ENCODE measurements around the gene CST3.

CST3 gene

DNA sequence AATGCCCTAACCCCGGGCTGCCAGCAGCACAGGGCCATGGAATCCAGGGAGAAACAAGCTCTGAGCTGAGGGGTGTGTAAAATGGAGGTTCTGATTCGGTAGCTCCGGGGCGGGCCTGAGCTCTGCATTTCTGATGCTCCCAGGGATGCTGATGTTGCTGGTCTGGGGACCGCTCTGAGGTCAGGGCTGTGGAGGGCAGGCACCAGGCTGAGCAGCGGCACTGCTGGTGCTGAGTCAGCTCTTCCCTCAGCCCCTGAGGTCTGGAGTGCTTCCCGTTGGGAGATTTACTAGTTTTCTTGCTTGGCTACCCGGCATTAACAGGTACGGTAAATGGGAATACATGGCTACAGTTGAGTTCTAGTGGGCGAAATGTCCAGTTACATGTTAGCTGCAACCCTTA, 18.6 kb upstream of the CST3 start:
- peaks cover 13% of the 10 kb centered on the region; the same call in 1 of the 2 replicates for H3K4me1 ChIP-seq (ENCODE audit: insufficient read depth, low read length)
- H3K9ac ChIP-seq (ENCODE audit: low read depth, low read length): no peak overlapping the region; the same call in 1 of the 2 replicates
- no peaks in the 10 kb centered on the region for H3K36me3 ChIP-seq (ENCODE audit: insufficient read depth, low read length)
- H3K9me3 ChIP-seq (ENCODE audit: control insufficient read depth, insufficient read depth, low read length): no peaks in the 10 kb centered on the region

DNA sequence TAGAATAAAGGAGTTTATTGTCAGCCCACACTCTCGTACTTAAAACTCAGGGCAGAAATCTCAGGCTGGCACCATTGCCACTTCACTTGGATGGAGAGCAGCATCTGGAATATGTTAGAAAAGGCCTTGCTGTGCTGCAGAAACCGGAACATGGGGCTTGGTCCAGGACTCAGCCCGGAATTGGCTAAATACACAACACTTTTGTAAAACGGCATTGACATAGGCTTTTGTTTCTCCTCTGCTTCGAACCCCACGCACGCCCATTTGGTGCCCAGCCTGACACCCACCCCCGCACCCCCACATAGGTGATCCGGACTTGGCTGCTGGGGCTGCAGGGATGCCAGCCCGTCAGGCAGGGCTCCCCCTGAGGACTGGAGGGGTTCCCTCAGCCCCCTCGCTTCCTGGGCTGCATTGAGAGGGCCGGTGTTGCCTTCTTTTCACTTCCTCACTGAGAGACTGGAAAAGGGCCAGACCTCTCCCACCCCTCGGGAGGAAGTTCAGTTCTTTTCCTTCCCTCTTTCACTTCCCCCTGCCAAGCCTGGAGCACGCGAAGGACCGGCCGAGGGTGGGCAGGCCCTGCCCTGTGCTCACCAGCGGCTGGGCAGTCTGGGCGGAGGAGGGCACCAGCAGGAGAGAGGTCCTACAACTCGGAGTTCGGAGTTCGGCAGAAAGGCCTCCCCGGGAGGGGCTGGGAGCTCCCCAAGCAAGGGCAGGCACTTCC, 17.9 kb upstream of the CST3 start:
- Histone ChIP-seq H3K9me3 (ENCODE audit: control insufficient read depth, insufficient read depth, low read length) (no peaks in the 10 kb centered on the region), H3K9ac (ENCODE audit: low read depth, low read length) (no peak overlapping the region; the same call in 1 of the 2 replicates), H3K4me1 (ENCODE audit: insufficient read depth, low read length) (peaks cover 13% of the 10 kb centered on the region; the same call in 1 of the 2 replicates), H3K36me3 (ENCODE audit: insufficient read depth, low read length) (no peaks in the 10 kb centered on the region)

DNA sequence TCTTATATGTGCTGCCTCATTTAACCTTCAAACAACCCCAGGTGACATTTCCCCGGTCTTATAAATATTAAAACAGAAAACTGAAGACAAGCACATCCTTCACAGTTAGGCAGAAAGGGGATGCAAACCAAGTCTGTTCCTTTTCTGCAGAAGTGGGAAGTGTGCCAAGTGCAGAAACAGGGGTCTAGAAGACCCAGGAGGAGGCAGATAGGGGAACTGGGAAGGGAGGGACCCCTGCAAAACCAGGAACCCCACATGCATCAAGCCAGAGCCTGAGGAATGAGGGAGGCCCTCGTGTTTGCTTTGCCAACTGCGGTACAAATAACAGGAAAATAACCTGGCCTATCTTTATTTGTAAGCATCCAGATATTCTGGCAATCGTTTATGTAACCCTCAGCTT, 17.0 kb upstream of the CST3 start:
- H3K9ac ChIP-seq (ENCODE audit: low read depth, low read length): no peak overlapping the region
- no peaks in the 10 kb centered on the region for H3K36me3 ChIP-seq (ENCODE audit: insufficient read depth, low read length)
- peaks cover 13% of the 10 kb centered on the region; the same call in 1 of the 2 replicates for H3K4me1 ChIP-seq (ENCODE audit: insufficient read depth, low read length)
- H3K9me3 ChIP-seq (ENCODE audit: control insufficient read depth, insufficient read depth, low read length): no peaks in the 10 kb centered on the region

DNA sequence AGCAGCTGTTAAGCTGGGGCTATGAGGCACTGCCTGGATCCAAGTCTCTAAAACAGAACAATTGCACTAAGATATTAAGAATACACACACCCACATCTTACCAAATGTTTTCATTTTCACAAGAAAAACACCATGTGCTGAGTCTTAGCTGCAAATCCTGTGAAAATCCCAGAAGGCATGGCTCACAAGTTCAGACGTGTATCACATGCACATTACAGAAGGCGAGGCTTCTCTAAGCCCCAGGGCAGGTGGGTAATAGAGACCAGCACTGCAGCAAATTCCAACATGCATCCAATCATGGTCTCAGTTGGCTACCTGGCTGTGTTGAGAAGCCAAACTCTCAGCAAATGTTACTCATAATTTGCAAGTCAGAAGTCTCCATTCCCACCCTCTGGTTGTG, 16.2 kb upstream of the CST3 start:
- H3K4me1 ChIP-seq (ENCODE audit: insufficient read depth, low read length): peaks cover 10% of the 10 kb centered on the region; the same call in 1 of the 2 replicates

DNA sequence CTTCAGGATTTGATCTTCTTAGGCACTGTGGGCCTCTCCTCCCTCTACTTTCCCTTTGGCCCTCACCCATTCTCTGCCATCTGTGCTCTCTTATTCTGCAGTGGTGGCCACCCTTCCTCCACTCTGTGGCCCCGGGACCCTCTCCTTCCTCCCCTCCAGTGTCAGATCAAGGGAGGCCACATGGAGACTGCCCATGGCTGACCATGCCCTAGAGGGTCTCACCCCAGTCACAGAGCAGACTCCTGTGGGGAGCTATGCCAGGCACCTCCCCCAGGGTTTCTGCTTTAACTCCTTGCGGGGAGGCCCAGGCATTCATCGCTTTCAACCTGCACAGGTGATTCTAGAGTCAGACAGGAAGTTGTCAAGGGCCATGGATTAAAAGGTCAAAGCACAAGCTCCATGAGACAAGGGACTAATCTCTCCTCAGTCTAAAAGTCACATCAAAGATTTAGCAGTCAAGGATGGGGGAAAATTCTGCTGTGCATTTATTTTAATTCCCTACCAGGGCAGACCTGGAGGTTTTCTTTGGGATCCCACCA, 15.7 kb upstream of the CST3 start:
- Histone ChIP-seq H3K9ac (ENCODE audit: low read depth, low read length) (no peak overlapping the region), H3K36me3 (ENCODE audit: insufficient read depth, low read length) (no peaks in the 10 kb centered on the region), H3K9me3 (ENCODE audit: control insufficient read depth, insufficient read depth, low read length) (no peaks in the 10 kb centered on the region), H3K4me1 (ENCODE audit: insufficient read depth, low read length) (peaks cover 5% of the 10 kb centered on the region; the same call in 1 of the 2 replicates)

More for the DNA sequence above, 16.2 kb upstream of the CST3 start:
- no peak overlapping the region for H3K9ac ChIP-seq (ENCODE audit: low read depth, low read length)
- no peaks in the 10 kb centered on the region for H3K36me3 ChIP-seq (ENCODE audit: insufficient read depth, low read length)
- H3K9me3 ChIP-seq (ENCODE audit: control insufficient read depth, insufficient read depth, low read length): no peaks in the 10 kb centered on the region

DNA sequence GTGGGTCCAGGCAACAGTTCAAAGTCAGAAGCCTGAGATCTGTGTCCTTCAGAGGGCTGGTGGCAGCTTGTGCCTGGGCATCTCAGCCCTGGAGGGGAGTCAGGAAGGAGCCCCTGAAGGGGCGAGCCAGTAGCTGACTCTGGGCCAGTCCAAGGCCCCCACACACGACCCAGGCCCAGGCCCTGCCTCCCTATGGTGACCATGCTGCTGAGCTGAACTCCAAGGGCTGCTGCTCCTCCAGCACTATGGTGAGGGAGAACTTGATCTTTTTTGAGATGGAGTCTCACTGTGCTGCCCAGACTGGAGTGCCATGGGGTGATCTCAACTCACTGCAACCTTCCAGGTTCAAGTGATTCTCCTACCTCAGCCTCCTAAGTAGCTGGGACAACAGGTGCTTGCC, 15.2 kb upstream of the CST3 start:
- Histone ChIP-seq H3K4me1 (ENCODE audit: insufficient read depth, low read length) (0 out of 2 replicates have a peak, but pooled peaks cover 2% of the 10 kb centered on the region), H3K36me3 (ENCODE audit: insufficient read depth, low read length) (no peaks in the 10 kb centered on the region), H3K9me3 (ENCODE audit: control insufficient read depth, insufficient read depth, low read length) (no peaks in the 10 kb centered on the region), H3K9ac (ENCODE audit: low read depth, low read length) (no peak overlapping the region)

DNA sequence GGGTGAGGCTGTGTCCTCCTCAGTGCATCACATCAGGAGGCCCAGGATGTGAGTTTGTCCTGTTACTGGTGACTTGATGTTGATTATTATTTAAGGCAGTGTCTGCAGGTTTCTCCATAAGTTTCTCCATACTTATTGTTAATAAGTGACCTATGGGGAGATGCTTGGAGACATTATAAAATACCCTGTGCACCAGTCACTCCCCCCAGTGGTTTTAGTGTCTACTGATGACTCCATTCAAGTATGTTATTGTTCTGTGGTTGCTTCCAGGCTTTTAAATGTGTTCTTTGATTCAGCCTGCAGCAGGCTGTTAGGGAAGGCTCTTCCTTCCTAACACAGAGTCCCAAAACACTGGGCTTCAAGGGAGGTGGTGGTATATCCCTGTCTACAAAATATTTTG, 14.6 kb upstream of the CST3 start:
- H3K4me1 ChIP-seq (ENCODE audit: insufficient read depth, low read length): no peaks in the 10 kb centered on the region
- H3K9ac ChIP-seq (ENCODE audit: low read depth, low read length): no peak overlapping the region
- no peaks in the 10 kb centered on the region for H3K36me3 ChIP-seq (ENCODE audit: insufficient read depth, low read length)

DNA sequence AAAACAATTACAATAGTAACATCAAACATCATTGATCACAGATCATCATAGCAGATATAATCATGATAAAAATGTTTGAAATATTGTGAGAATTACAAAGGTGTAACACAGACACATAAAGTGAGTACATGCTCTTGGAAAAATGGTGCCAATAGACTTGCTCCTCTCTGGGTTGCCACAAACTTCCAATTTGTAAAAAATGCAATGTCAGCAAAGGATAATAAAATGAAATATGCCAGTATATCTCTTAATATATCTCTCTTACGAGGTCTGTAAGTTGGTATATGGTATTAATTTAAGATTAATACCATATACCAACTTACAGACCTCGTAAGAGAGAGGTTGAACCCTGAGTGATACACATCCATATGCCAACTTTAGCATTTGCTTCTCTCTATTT, 13.4 kb upstream of the CST3 start:
- H3K9me3 ChIP-seq (ENCODE audit: control insufficient read depth, insufficient read depth, low read length): no peaks in the 10 kb centered on the region
- no peak overlapping the region for H3K9ac ChIP-seq (ENCODE audit: low read depth, low read length)
- no peaks in the 10 kb centered on the region for H3K4me1 ChIP-seq (ENCODE audit: insufficient read depth, low read length)
- no peaks in the 10 kb centered on the region for H3K36me3 ChIP-seq (ENCODE audit: insufficient read depth, low read length)

More for the DNA sequence above, 14.6 kb upstream of the CST3 start:
- no peaks in the 10 kb centered on the region for H3K9me3 ChIP-seq (ENCODE audit: control insufficient read depth, insufficient read depth, low read length)

DNA sequence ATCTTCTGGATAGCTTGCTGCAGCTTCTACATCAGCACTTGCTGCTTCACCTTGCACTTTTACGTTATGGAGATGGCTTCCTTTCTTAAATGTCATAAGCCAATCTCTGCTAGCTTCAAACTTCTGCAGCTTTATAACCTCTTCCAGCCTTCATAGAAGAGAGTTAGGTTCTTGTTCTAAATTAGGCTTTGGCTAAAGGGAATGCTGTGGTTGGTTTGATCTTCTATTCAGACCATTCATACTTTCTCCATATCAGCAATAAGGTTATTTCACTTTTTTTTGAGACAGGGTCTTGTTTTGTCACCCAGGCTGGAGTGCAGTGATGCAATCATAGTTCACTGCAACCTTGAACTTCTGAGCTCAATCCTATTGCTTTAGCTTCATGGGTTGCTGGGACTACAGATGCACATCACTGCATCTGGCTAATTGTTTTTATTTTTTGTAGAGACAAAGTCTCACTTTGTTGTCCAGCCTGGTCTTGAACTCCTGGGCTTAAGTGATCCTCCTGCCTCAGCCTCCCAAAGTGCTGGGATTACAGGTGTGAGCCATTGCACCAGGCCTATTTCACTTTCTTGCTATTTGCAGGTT, 12.2 kb upstream of the CST3 start:
- H3K4me1 ChIP-seq (ENCODE audit: insufficient read depth, low read length): no peaks in the 10 kb centered on the region
- no peaks in the 10 kb centered on the region for H3K36me3 ChIP-seq (ENCODE audit: insufficient read depth, low read length)
- no peak overlapping the region for H3K9ac ChIP-seq (ENCODE audit: low read depth, low read length)
- H3K9me3 ChIP-seq (ENCODE audit: control insufficient read depth, insufficient read depth, low read length): no peaks in the 10 kb centered on the region

DNA sequence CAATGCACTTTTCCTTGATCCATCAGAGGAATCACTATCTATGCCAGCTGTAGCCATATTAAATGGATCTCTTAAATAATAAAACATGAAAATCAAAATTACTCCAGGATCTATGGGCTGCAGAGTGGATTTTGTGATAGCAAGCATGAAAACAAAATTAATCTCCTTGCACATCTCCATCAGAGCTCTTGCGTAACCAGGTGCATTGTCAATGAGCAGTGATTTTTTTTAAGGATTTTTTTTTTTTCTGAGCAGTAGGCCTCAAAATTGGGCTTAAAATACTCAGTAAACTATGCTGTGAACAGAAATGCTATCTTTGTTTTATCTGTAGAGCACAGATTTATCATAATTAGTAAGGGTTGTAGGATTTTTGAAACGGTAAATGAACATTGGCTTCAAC, 11.5 kb upstream of the CST3 start:
- no peak overlapping the region for H3K9ac ChIP-seq (ENCODE audit: low read depth, low read length)
- H3K4me1 ChIP-seq (ENCODE audit: insufficient read depth, low read length): no peaks in the 10 kb centered on the region
- no peaks in the 10 kb centered on the region for H3K9me3 ChIP-seq (ENCODE audit: control insufficient read depth, insufficient read depth, low read length)
- no peaks in the 10 kb centered on the region for H3K36me3 ChIP-seq (ENCODE audit: insufficient read depth, low read length)

DNA sequence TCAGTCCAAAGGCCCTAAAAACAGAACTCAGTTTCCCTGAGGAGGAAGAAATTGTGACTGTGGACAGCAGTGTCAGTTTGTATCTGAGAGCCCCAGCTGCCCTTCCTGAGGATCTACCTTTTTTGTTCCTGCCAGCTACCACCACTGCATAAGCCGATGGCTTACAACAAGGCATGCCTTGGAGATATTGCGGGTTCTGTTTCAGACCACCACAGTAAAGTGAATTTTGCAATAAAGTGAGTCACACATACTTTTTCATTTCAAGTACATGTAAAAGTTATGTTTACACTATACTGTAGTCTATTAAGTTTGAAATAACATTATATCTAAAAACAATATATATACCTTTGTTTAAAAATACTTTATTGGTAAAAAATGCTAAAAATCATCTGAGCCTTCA, 9.6 kb upstream of the CST3 start:
- Histone ChIP-seq H3K4me1 (ENCODE audit: insufficient read depth, low read length) (peaks cover 3% of the 10 kb centered on the region; the same call in 1 of the 2 replicates), H3K9me3 (ENCODE audit: control insufficient read depth, insufficient read depth, low read length) (no peaks in the 10 kb centered on the region), H3K36me3 (ENCODE audit: insufficient read depth, low read length) (no peaks in the 10 kb centered on the region), H3K9ac (ENCODE audit: low read depth, low read length) (no peak overlapping the region)

DNA sequence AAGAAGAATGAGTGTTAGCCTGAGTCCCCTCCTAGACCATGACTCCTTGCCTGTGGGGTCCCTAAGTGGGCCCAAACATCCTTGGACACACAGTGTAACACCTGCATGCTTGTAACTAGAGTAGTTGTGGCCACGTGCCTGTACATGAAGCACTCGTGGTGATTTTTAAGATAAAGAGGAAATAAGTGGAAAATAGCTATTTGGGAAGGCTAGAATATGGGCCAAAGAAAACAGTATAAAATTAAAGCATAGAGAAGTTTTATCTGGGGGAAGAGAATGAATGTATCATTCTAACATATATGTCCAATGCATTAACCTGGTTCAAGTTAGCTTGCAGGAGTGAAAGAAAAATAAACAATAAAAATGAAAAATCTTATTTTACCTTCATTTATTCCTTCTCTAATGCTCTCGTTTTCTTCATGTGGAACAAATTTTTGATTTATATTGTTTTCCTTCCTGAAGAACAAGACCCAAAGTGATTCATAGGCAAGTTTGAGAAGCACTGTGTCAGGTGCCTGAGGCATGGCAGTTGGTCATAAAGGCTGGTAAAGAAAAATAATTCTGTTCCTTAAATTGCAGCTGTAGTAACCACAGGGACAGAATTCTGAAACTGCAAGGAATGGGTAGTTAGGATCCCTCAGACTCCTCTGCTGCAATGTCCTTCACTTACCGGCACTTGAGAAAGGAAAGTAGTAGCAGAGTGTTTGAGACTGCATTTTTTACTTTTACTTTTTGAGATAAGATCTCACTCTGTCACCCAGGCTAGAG, 8.5 kb upstream of the CST3 start:
- peaks cover 9% of the 10 kb centered on the region; the same call in 1 of the 2 replicates for H3K4me1 ChIP-seq (ENCODE audit: insufficient read depth, low read length)
- H3K9ac ChIP-seq (ENCODE audit: low read depth, low read length): no peak overlapping the region
- no peaks in the 10 kb centered on the region for H3K9me3 ChIP-seq (ENCODE audit: control insufficient read depth, insufficient read depth, low read length)
- H3K36me3 ChIP-seq (ENCODE audit: insufficient read depth, low read length): no peaks in the 10 kb centered on the region

DNA sequence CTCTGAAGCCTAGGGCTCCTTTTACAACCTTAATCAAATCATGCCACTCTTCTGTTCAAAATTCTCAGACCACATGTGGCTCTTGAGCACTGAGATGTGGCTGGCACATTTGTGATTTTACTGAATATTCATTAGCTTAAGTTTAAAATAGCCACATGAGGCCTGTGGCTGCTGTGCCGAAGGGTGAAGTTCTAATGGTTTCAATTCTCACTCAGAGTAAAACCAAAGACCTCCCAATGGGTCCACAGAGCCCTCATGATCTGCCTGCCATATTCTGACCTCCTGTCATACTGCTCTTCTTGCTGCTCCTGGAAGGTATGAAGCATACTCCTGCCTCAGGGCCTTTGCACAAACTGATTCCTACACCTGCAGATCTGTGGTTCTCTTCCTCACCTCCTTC, 7.8 kb upstream of the CST3 start:
- H3K9ac ChIP-seq (ENCODE audit: low read depth, low read length): no peak overlapping the region
- peaks cover 9% of the 10 kb centered on the region; the same call in 1 of the 2 replicates for H3K4me1 ChIP-seq (ENCODE audit: insufficient read depth, low read length)
- H3K9me3 ChIP-seq (ENCODE audit: control insufficient read depth, insufficient read depth, low read length): no peaks in the 10 kb centered on the region
- no peaks in the 10 kb centered on the region for H3K36me3 ChIP-seq (ENCODE audit: insufficient read depth, low read length)

DNA sequence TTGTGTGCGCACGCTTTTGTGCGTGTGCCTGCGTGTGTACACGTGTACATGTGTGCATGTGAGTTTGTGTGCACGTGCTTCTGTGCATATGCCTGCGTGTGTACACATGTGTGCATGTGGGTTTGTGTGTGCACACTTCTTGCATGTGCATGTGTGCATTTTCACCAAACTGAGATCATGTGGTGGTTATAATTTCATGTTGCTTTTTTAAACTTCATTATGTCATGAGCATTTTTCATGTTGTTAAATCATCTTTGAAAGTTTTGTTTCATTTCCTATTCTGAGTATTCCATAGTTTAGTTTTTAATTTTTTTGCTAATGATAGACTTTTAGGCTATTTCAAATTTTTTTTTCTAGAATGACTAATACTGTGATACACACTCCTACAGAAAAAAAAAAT, 6.4 kb upstream of the CST3 start:
- H3K9me3 ChIP-seq (ENCODE audit: control insufficient read depth, insufficient read depth, low read length): no peaks in the 10 kb centered on the region
- H3K9ac ChIP-seq (ENCODE audit: low read depth, low read length): no peak overlapping the region
- H3K36me3 ChIP-seq (ENCODE audit: insufficient read depth, low read length): no peaks in the 10 kb centered on the region
- H3K4me1 ChIP-seq (ENCODE audit: insufficient read depth, low read length): peaks cover 9% of the 10 kb centered on the region; the same call in 1 of the 2 replicates

Measured in ES-I3 (cell line).